Activated CD8-positive, alpha-beta T cell treated with anti-CD3 and anti-CD28 coated beads for 36 hours (primary cell): ENCODE measurements around the gene RNF144A. TPM values are rescaled to one million over a fixed set of nuclear protein-coding genes. Genes with fewer than 3 reads are reported as not detected.

Experiments used
- ATAC-seq: fragments of 200-7000 bp; cut with Tn5 transposase; one replicate; pipeline ENCODE4 v1.10.0; 2021; ENCODE audit warnings: mild to moderate bottlenecking, moderate library complexity
- CTCF ChIA-PET: fragments of 350-600 bp; sonication (Branson Sonifier 250); formaldehyde crosslinking; loops from one replicate; lab custom pipeline; 2021; ENCODE audit warnings: antibody characterized with exemption; lab: Charles Lee
- POLR2A ChIA-PET: fragments of 350-600 bp; sonication (Branson Sonifier 250); formaldehyde crosslinking; loops from one replicate; lab custom pipeline; 2021; ENCODE audit warnings: antibody characterized with exemption; lab: Charles Lee
- DNase-seq: peaks from one replicate; pipeline ENCODE4 v3.0.0-alpha.2; 2020
- H3K27ac Mint-ChIP-seq: one replicate; pipeline ENCODE4 v1.8.0; 2021; ENCODE audit warnings: mild to moderate bottlenecking, mixed read lengths
- H3K27me3 Mint-ChIP-seq: one replicate; pipeline ENCODE4 v1.8.0; 2021; ENCODE audit warnings: mixed read lengths
- H3K36me3 Mint-ChIP-seq: one replicate; pipeline ENCODE4 v1.8.0; 2021; ENCODE audit warnings: low read depth, mixed read lengths
- H3K4me1 Mint-ChIP-seq: one replicate; pipeline ENCODE4 v1.8.0; 2021; ENCODE audit warnings: low read depth, mixed read lengths
- H3K4me3 Mint-ChIP-seq: one replicate; pipeline ENCODE4 v1.8.0; 2021; ENCODE audit warnings: mild to moderate bottlenecking, moderate library complexity, mixed read lengths
- H3K9me3 Mint-ChIP-seq: one replicate; pipeline ENCODE4 v1.8.0; 2021; ENCODE audit warnings: mixed read lengths
- CTCF ChIP-seq: fragments of 200-600 bp; IDR thresholded peaks from one replicate; pipeline ENCODE4 v1.8.0; 2022; ENCODE audit warnings: antibody characterized with exemption, mild to moderate bottlenecking
- intact Hi-C: fragments of 100-400 bp; cut with micrococcal nuclease; formaldehyde crosslinking; loops from one replicate; pipeline ENCODE4 v1.10.0; 2022
- total RNA-seq, 2 experiments: library from RNA; stranded (reverse); gene quantifications; one replicate each; pipeline ENCODE4 v1.2.3, GENCODE V29; 2021

RNF144A gene
- total RNA-seq, 2 experiments from 2014 or later = 32.6 to 36.5 TPM

- no peak for TF ChIP-seq CTCF
- H3K36me3 Mint-ChIP-seq = peaks cover 18% of the 10 kb centered on the region
- CTCF ChIA-PET = no interaction called here
Measured at GRCh38 chr2:6970976-6971480, 53.8 kb downstream of the RNF144A start.

GRCh38 chr2:6971502-6971901 is 54.3 kb downstream of the RNF144A start:
- Mint-ChIP-seq H3K27me3 (no peaks in the 10 kb centered on the region), H3K27ac (no peak overlapping the region), H3K4me3 (no peak overlapping the region), H3K36me3 (peaks cover 18% of the 10 kb centered on the region), H3K9me3 (no peaks in the 10 kb centered on the region), H3K4me1 (peaks cover 8% of the 10 kb centered on the region)
- DNase-seq (no peak), ATAC-seq (no peak)
- CTCF ChIA-PET = interaction anchor here (2.1 kb wide), 1 partner anchor 73 kb away, joined by 6 read pairs; no protein-coding TSS in a partner anchor
- TF ChIP-seq CTCF = no peak
- intact Hi-C loops = no loop called here
- POLR2A ChIA-PET = no interaction called here

More at GRCh38 chr2:6970976-6971480, 53.8 kb downstream of the RNF144A start:
- intact Hi-C loops = no loop called here
- H3K9me3 Mint-ChIP-seq = no peaks in the 10 kb centered on the region
- ATAC-seq (no peak), DNase-seq (no peak)
- POLR2A ChIA-PET = no interaction called here
- H3K27ac Mint-ChIP-seq = no peak overlapping the region
- H3K4me3 Mint-ChIP-seq = no peak overlapping the region
- H3K27me3 Mint-ChIP-seq = no peaks in the 10 kb centered on the region
- peaks cover 7% of the 10 kb centered on the region for H3K4me1 Mint-ChIP-seq

GRCh38 chr2:6972067-6972710 is 55.0 kb downstream of the RNF144A start:
- Mint-ChIP-seq H3K4me1 (peaks cover 8% of the 10 kb centered on the region), H3K27me3 (no peaks in the 10 kb centered on the region), H3K9me3 (no peaks in the 10 kb centered on the region), H3K27ac (no peak overlapping the region), H3K4me3 (no peak overlapping the region), H3K36me3 (peaks cover 18% of the 10 kb centered on the region)
- intact Hi-C loops = no loop called here
- POLR2A ChIA-PET = no interaction called here
- DNase-seq (no peak), ATAC-seq (no peak)
- TF ChIP-seq CTCF = no peak
- CTCF ChIA-PET = interaction anchor here (2.1 kb wide), 1 partner anchor 72 kb away, joined by 6 read pairs; no protein-coding TSS in a partner anchor

GRCh38 chr2:6973895-6974545 is 56.8 kb downstream of the RNF144A start:
- DNase-seq = no peak
- ChIA-PET POLR2A (interaction anchor here (0.7 kb wide), 1 partner anchor 26 kb away, joined by 3 read pairs; no protein-coding TSS in a partner anchor), CTCF (no interaction called here)
- Mint-ChIP-seq H3K4me1 (peaks cover 13% of the 10 kb centered on the region), H3K36me3 (peaks cover 32% of the 10 kb centered on the region), H3K27ac (no peak overlapping the region), H3K4me3 (no peak overlapping the region), H3K27me3 (no peaks in the 10 kb centered on the region), H3K9me3 (no peaks in the 10 kb centered on the region)
- no peak for TF ChIP-seq CTCF
- intact Hi-C loops = no loop called here
- no peak for ATAC-seq

- no peak overlapping the region for H3K4me3 Mint-ChIP-seq
- peaks cover 13% of the 10 kb centered on the region for H3K4me1 Mint-ChIP-seq
- no peak for ATAC-seq
- peaks cover 45% of the 10 kb centered on the region for H3K36me3 Mint-ChIP-seq
- H3K9me3 Mint-ChIP-seq = no peaks in the 10 kb centered on the region
- ChIA-PET CTCF (no interaction called here), POLR2A (no interaction called here)
- intact Hi-C loops = no loop called here
- no peaks in the 10 kb centered on the region for H3K27me3 Mint-ChIP-seq
- no peak for DNase-seq
- no peak overlapping the region for H3K27ac Mint-ChIP-seq
- no peak for TF ChIP-seq CTCF
Measured at GRCh38 chr2:6975988-6976387, 58.8 kb downstream of the RNF144A start.
